ENCODE results near the gene HDAC4.

Gene HDAC4

GRCh38 chr2:239020541-239021041 lies 380.2 kb downstream of the HDAC4 start:
- H3K9me3 ChIP-seq (ENCODE audit: insufficient read depth, low read depth, low read length), result no peaks in the 10 kb centered on the region
- H3K4me1 ChIP-seq (ENCODE audit: insufficient read depth, low read length), result peaks cover 4% of the 10 kb centered on the region; the same call in 1 of the 2 replicates
- no peak overlapping the region for H3K27ac ChIP-seq (ENCODE audit: low read length)
- no peak overlapping the region for H3K9ac ChIP-seq (ENCODE audit: low read depth, low read length)
- no peaks in the 10 kb centered on the region for H3K27me3 ChIP-seq (ENCODE audit: insufficient read depth, low read length)
- H3K36me3 ChIP-seq (ENCODE audit: insufficient read depth, low read depth, low read length), result no peaks in the 10 kb centered on the region
- no peak overlapping the region for H3K4me3 ChIP-seq (ENCODE audit: low read length)

GRCh38 chr2:239019183-239019581 lies 381.6 kb downstream of the HDAC4 start:
- no peak overlapping the region for H3K4me3 ChIP-seq (ENCODE audit: low read length)
- no peaks in the 10 kb centered on the region for H3K9me3 ChIP-seq (ENCODE audit: insufficient read depth, low read depth, low read length)
- H3K4me1 ChIP-seq (ENCODE audit: insufficient read depth, low read length), result peaks cover 4% of the 10 kb centered on the region; the same call in 1 of the 2 replicates
- no peak overlapping the region for H3K9ac ChIP-seq (ENCODE audit: low read depth, low read length)
- no peak overlapping the region for H3K27ac ChIP-seq (ENCODE audit: low read length)
- no peaks in the 10 kb centered on the region for H3K36me3 ChIP-seq (ENCODE audit: insufficient read depth, low read depth, low read length)
- H3K27me3 ChIP-seq (ENCODE audit: insufficient read depth, low read length), result no peaks in the 10 kb centered on the region

- Histone ChIP-seq H3K4me3 (ENCODE audit: low read length) (no peak overlapping the region), H3K27me3 (ENCODE audit: insufficient read depth, low read length) (no peaks in the 10 kb centered on the region), H3K36me3 (ENCODE audit: insufficient read depth, low read depth, low read length) (no peaks in the 10 kb centered on the region), H3K4me1 (ENCODE audit: insufficient read depth, low read length) (peaks cover 4% of the 10 kb centered on the region; the same call in 1 of the 2 replicates), H3K9ac (ENCODE audit: low read depth, low read length) (no peak overlapping the region), H3K27ac (ENCODE audit: low read length) (no peak overlapping the region), H3K9me3 (ENCODE audit: insufficient read depth, low read depth, low read length) (no peaks in the 10 kb centered on the region)
These were observed 382.3 kb downstream of the HDAC4 start for GRCh38 chr2:239018271-239019182.

GRCh38 chr2:239017491-239018098 lies 383.2 kb downstream of the HDAC4 start:
- Histone ChIP-seq H3K4me1 (ENCODE audit: insufficient read depth, low read length) (peaks cover 4% of the 10 kb centered on the region; the same call in 1 of the 2 replicates), H3K27me3 (ENCODE audit: insufficient read depth, low read length) (no peaks in the 10 kb centered on the region), H3K36me3 (ENCODE audit: insufficient read depth, low read depth, low read length) (no peaks in the 10 kb centered on the region), H3K9me3 (ENCODE audit: insufficient read depth, low read depth, low read length) (no peaks in the 10 kb centered on the region), H3K9ac (ENCODE audit: low read depth, low read length) (no peak overlapping the region), H3K4me3 (ENCODE audit: low read length) (no peak overlapping the region), H3K27ac (ENCODE audit: low read length) (no peak overlapping the region)

GRCh38 chr2:239015901-239016675 lies 384.7 kb downstream of the HDAC4 start:
- Histone ChIP-seq H3K9me3 (ENCODE audit: insufficient read depth, low read depth, low read length) (no peaks in the 10 kb centered on the region), H3K4me3 (ENCODE audit: low read length) (no peak overlapping the region), H3K36me3 (ENCODE audit: insufficient read depth, low read depth, low read length) (no peaks in the 10 kb centered on the region), H3K27ac (ENCODE audit: low read length) (no peak overlapping the region), H3K9ac (ENCODE audit: low read depth, low read length) (no peak overlapping the region), H3K27me3 (ENCODE audit: insufficient read depth, low read length) (no peaks in the 10 kb centered on the region), H3K4me1 (ENCODE audit: insufficient read depth, low read length) (no peaks in the 10 kb centered on the region; the same call in 1 of the 2 replicates)

GRCh38 chr2:239015218-239015900 lies 385.5 kb downstream of the HDAC4 start:
- H3K27ac ChIP-seq (ENCODE audit: low read length), result no peak overlapping the region
- no peaks in the 10 kb centered on the region for H3K27me3 ChIP-seq (ENCODE audit: insufficient read depth, low read length)
- no peaks in the 10 kb centered on the region for H3K9me3 ChIP-seq (ENCODE audit: insufficient read depth, low read depth, low read length)
- no peak overlapping the region for H3K4me3 ChIP-seq (ENCODE audit: low read length)
- H3K4me1 ChIP-seq (ENCODE audit: insufficient read depth, low read length), result no peaks in the 10 kb centered on the region
- no peaks in the 10 kb centered on the region for H3K36me3 ChIP-seq (ENCODE audit: insufficient read depth, low read depth, low read length)
- no peak overlapping the region for H3K9ac ChIP-seq (ENCODE audit: low read depth, low read length)

- no peaks in the 10 kb centered on the region for H3K4me1 ChIP-seq (ENCODE audit: insufficient read depth, low read length)
- H3K27ac ChIP-seq (ENCODE audit: low read length), result no peak overlapping the region
- no peak overlapping the region for H3K9ac ChIP-seq (ENCODE audit: low read depth, low read length)
- H3K9me3 ChIP-seq (ENCODE audit: insufficient read depth, low read depth, low read length), result no peaks in the 10 kb centered on the region
- H3K27me3 ChIP-seq (ENCODE audit: insufficient read depth, low read length), result no peaks in the 10 kb centered on the region
- H3K4me3 ChIP-seq (ENCODE audit: low read length), result no peak overlapping the region
- H3K36me3 ChIP-seq (ENCODE audit: insufficient read depth, low read depth, low read length), result no peaks in the 10 kb centered on the region
These were observed 386.2 kb downstream of the HDAC4 start for GRCh38 chr2:239014458-239015217.

- Histone ChIP-seq H3K27ac (ENCODE audit: low read length) (no peak overlapping the region), H3K9ac (ENCODE audit: low read depth, low read length) (no peak overlapping the region), H3K4me1 (ENCODE audit: insufficient read depth, low read length) (no peaks in the 10 kb centered on the region), H3K4me3 (ENCODE audit: low read length) (no peak overlapping the region), H3K36me3 (ENCODE audit: insufficient read depth, low read depth, low read length) (no peaks in the 10 kb centered on the region), H3K27me3 (ENCODE audit: insufficient read depth, low read length) (no peaks in the 10 kb centered on the region), H3K9me3 (ENCODE audit: insufficient read depth, low read depth, low read length) (no peaks in the 10 kb centered on the region)
These were observed 387.2 kb downstream of the HDAC4 start for GRCh38 chr2:239013678-239013976.

- H3K4me1 ChIP-seq (ENCODE audit: insufficient read depth, low read length), result no peaks in the 10 kb centered on the region
- no peaks in the 10 kb centered on the region for H3K36me3 ChIP-seq (ENCODE audit: insufficient read depth, low read depth, low read length)
- no peak overlapping the region for H3K9ac ChIP-seq (ENCODE audit: low read depth, low read length)
- no peak overlapping the region for H3K27ac ChIP-seq (ENCODE audit: low read length)
- H3K4me3 ChIP-seq (ENCODE audit: low read length), result no peak overlapping the region
- no peaks in the 10 kb centered on the region for H3K9me3 ChIP-seq (ENCODE audit: insufficient read depth, low read depth, low read length)
- H3K27me3 ChIP-seq (ENCODE audit: insufficient read depth, low read length), result no peaks in the 10 kb centered on the region
These were observed 387.7 kb downstream of the HDAC4 start for GRCh38 chr2:239012936-239013677.

- no peak overlapping the region for H3K4me3 ChIP-seq (ENCODE audit: low read length)
- H3K27ac ChIP-seq (ENCODE audit: low read length), result no peak overlapping the region
- H3K36me3 ChIP-seq (ENCODE audit: insufficient read depth, low read depth, low read length), result no peaks in the 10 kb centered on the region
- no peak overlapping the region for H3K9ac ChIP-seq (ENCODE audit: low read depth, low read length)
- no peaks in the 10 kb centered on the region for H3K27me3 ChIP-seq (ENCODE audit: insufficient read depth, low read length)
- no peaks in the 10 kb centered on the region for H3K4me1 ChIP-seq (ENCODE audit: insufficient read depth, low read length)
- H3K9me3 ChIP-seq (ENCODE audit: insufficient read depth, low read depth, low read length), result no peaks in the 10 kb centered on the region
These were observed 388.6 kb downstream of the HDAC4 start for GRCh38 chr2:239012228-239012627.

Data from iPS-20b (cell line).